ENCODE measurements around the gene MAPK10. TPM values are rescaled to one million over a fixed set of nuclear protein-coding genes. Genes with fewer than 3 reads are reported as not detected.

MAPK10 gene
- total and polyA plus RNA-seq, 7 experiments from 2014 or later = 0.54 TPM; not detected in 6

DNA sequence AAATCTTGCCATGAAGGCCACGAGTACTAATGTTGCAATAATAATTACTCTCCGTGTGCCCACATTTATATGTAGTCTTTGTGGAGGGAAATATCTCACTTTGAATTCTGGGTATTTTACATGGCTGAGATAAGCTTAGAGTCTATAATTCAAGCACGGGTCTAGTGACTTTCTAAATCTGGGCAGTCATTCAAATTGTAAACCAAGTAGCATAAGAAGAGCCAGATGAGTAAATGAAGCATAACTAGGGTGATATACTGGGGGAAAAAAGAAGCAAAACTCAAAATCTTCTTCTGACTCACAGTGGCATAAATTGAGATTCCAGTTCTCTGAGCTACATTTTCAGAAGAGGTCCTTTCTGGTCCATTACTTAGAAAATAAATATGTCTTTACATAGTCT is 53.0 kb downstream of the MAPK10 start:
- H3K27me3 ChIP-seq (ENCODE audit: control insufficient read depth in 2 of 2, insufficient read depth in 2 of 2, low read length in 2 of 2) = no peaks in the 10 kb centered on the region
- no peaks in the 10 kb centered on the region for H3K36me3 ChIP-seq (ENCODE audit: control insufficient read depth in 2 of 3, insufficient read depth in 3 of 3, low read length in 3 of 3)
- intact Hi-C loops (cut with micrococcal nuclease) = no loop called here
- POLR2A ChIA-PET = no interaction called here
- no peak overlapping the region for H3K27ac ChIP-seq (ENCODE audit: low read depth, low read length)
- Mint-ChIP-seq H3K4me3 (no peak overlapping the region), H3K27me3 (peaks cover 0 to 4% (median 0%) of the 10 kb centered on the region in 5 donors), H3K9me3 (peaks cover 0 to 3% (median 0%) of the 10 kb centered on the region in 11 donors), H3K36me3 (no peaks in the 10 kb centered on the region), H3K27ac (no peak overlapping the region), H3K4me1 (no peaks in the 10 kb centered on the region)
- ATAC-seq (no peak), DNase-seq (no peak)
- H3K4me3 ChIP-seq (ENCODE audit: low read length) = no peak overlapping the region
- no peaks in the 10 kb centered on the region for H3K9me3 ChIP-seq (ENCODE audit: control insufficient read depth in 2 of 3, low read length in 3 of 3)
- CTCF ChIA-PET = no interaction called here
- H3K4me1 ChIP-seq (ENCODE audit: control insufficient read depth in 2 of 2, insufficient read depth in 2 of 2, low read length in 2 of 2) = no peaks in the 10 kb centered on the region

DNA sequence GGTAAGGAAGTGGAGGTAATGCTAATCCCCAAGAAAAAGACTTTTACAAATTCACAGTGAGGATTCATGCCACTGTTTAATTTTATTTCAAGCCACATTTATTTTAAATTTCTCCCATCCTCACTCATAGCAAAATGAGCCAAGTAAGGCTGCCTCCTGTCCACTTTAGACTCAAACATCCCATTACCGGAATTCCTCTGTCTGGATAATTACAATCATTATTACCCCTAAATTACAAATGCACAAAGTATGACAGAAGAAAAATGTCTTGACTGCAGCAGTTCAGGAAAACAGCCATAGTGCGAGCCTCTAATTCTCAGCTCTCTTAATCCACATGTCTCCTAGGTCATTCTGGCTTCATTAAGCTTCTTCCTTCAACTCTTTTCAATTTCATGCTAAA is 57.0 kb downstream of the MAPK10 start:
- H3K27ac ChIP-seq (ENCODE audit: low read depth, low read length) = no peak overlapping the region
- Mint-ChIP-seq H3K9me3 (peaks cover 0 to 2% (median 0%) of the 10 kb centered on the region in 11 donors), H3K4me1 (no peaks in the 10 kb centered on the region), H3K27ac (no peak overlapping the region), H3K36me3 (no peaks in the 10 kb centered on the region), H3K27me3 (peaks cover 0 to 4% (median 0%) of the 10 kb centered on the region in 5 donors), H3K4me3 (no peak overlapping the region)
- H3K36me3 ChIP-seq (ENCODE audit: control insufficient read depth in 2 of 3, insufficient read depth in 3 of 3, low read length in 3 of 3) = no peaks in the 10 kb centered on the region
- no peaks in the 10 kb centered on the region for H3K27me3 ChIP-seq (ENCODE audit: control insufficient read depth in 2 of 2, insufficient read depth in 2 of 2, low read length in 2 of 2)
- intact Hi-C loops (cut with micrococcal nuclease) = no loop called here
- H3K9me3 ChIP-seq (ENCODE audit: control insufficient read depth in 2 of 3, low read length in 3 of 3) = no peaks in the 10 kb centered on the region
- DNase-seq (no peak), ATAC-seq (no peak)
- H3K4me3 ChIP-seq (ENCODE audit: low read length) = no peak overlapping the region
- POLR2A ChIA-PET = no interaction called here
- CTCF ChIA-PET = no interaction called here
- no peaks in the 10 kb centered on the region for H3K4me1 ChIP-seq (ENCODE audit: control insufficient read depth in 2 of 2, insufficient read depth in 2 of 2, low read length in 2 of 2)

DNA sequence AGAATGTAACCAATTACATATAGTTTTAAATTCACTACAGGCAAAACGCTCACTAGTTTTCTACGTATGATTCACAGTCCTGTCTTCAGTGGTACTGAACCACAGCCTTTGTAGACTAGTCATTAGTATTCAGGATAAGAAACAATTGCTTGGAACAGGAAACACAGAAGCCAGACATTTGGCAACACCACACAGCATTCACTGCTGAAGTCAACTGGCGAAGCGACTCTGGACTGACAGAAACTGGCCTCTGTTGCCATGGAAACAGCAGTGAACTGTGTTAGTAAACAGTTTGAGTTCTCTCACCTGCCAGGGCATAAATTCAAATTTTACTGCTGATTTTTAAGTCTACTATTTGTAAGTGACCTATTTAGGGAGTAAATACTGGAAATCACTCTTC is 57.6 kb downstream of the MAPK10 start:
- H3K4me1 Mint-ChIP-seq = no peaks in the 10 kb centered on the region
- H3K36me3 Mint-ChIP-seq = no peaks in the 10 kb centered on the region
- H3K27me3 Mint-ChIP-seq = peaks cover 0 to 4% (median 0%) of the 10 kb centered on the region in 5 donors
- H3K27ac Mint-ChIP-seq = no peak overlapping the region
- no peaks in the 10 kb centered on the region for H3K27me3 ChIP-seq (ENCODE audit: control insufficient read depth in 2 of 2, insufficient read depth in 2 of 2, low read length in 2 of 2)
- no peak overlapping the region for H3K4me3 ChIP-seq (ENCODE audit: low read length)
- H3K9me3 ChIP-seq (ENCODE audit: control insufficient read depth in 2 of 3, low read length in 3 of 3) = no peaks in the 10 kb centered on the region
- H3K27ac ChIP-seq (ENCODE audit: low read depth, low read length) = no peak overlapping the region
- CTCF ChIA-PET = no interaction called here
- POLR2A ChIA-PET = no interaction called here
- peaks cover 0 to 2% (median 0%) of the 10 kb centered on the region in 11 donors for H3K9me3 Mint-ChIP-seq
- H3K4me3 Mint-ChIP-seq = no peak overlapping the region
- DNase-seq = no peak
- H3K36me3 ChIP-seq (ENCODE audit: control insufficient read depth in 2 of 3, insufficient read depth in 3 of 3, low read length in 3 of 3) = no peaks in the 10 kb centered on the region
- intact Hi-C loops (cut with micrococcal nuclease) = no loop called here
- H3K4me1 ChIP-seq (ENCODE audit: control insufficient read depth in 2 of 2, insufficient read depth in 2 of 2, low read length in 2 of 2) = no peaks in the 10 kb centered on the region
- no peak for ATAC-seq

DNA sequence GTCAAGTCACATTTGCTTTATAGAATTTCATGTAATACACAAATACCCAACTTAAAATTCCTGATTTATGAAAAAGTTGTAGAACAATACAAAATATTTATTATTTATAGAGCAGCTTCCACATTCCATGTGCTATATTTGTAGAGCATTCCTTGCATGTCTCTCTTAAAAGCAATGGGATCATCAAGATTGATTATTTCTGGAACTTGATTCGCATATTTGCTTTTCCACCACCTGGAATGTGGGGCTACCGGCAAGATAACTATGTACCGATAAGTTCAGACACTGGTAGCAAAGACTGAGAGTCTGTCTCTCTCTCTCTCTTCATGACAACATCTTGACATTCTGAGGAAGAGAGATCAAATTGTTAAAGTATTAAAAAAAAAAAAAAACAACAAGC is 59.3 kb downstream of the MAPK10 start:
- Histone ChIP-seq H3K27me3 (ENCODE audit: control insufficient read depth in 2 of 2, insufficient read depth in 2 of 2, low read length in 2 of 2) (no peaks in the 10 kb centered on the region), H3K9me3 (ENCODE audit: control insufficient read depth in 2 of 3, low read length in 3 of 3) (no peaks in the 10 kb centered on the region), H3K4me3 (ENCODE audit: low read length) (no peak overlapping the region), H3K36me3 (ENCODE audit: control insufficient read depth in 2 of 3, insufficient read depth in 3 of 3, low read length in 3 of 3) (no peaks in the 10 kb centered on the region), H3K27ac (ENCODE audit: low read depth, low read length) (no peak overlapping the region), H3K4me1 (ENCODE audit: control insufficient read depth in 2 of 2, insufficient read depth in 2 of 2, low read length in 2 of 2) (no peaks in the 10 kb centered on the region)
- H3K27ac Mint-ChIP-seq = no peak overlapping the region
- H3K36me3 Mint-ChIP-seq = no peaks in the 10 kb centered on the region
- H3K27me3 Mint-ChIP-seq = peaks cover 0 to 4% (median 0%) of the 10 kb centered on the region in 5 donors
- DNase-seq (no peak), ATAC-seq (no peak)
- peaks cover 0 to 2% (median 0%) of the 10 kb centered on the region in 11 donors for H3K9me3 Mint-ChIP-seq
- no peak overlapping the region for H3K4me3 Mint-ChIP-seq
- POLR2A ChIA-PET = no interaction called here
- intact Hi-C loops (cut with micrococcal nuclease) = no loop called here
- H3K4me1 Mint-ChIP-seq = no peaks in the 10 kb centered on the region
- CTCF ChIA-PET = no interaction called here

DNA sequence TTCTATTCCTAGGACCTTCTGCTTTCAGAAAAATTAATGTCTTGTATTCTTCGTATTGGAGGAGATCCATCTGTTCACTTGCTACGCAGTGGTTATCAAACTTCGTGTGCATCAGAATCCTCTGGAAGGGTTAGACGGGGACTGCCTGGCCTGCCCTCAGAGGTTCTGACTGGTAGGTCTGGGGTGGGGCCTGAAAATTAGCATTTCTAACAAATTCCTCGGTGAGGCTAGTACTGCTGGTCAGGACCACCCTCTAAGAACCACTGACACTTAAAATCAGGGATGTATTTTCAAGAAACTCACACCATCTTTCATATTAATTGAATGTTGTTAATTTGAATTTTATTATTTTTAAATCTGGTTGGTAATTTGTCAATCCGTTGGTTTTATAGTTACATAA is 63.0 kb downstream of the MAPK10 start:
- no peaks in the 10 kb centered on the region for H3K4me1 Mint-ChIP-seq
- no peaks in the 10 kb centered on the region for H3K36me3 Mint-ChIP-seq
- no peak overlapping the region for H3K27ac Mint-ChIP-seq
- H3K4me3 ChIP-seq (ENCODE audit: low read length) = no peak overlapping the region
- H3K27me3 ChIP-seq (ENCODE audit: control insufficient read depth in 2 of 2, insufficient read depth in 2 of 2, low read length in 2 of 2) = no peaks in the 10 kb centered on the region
- no peaks in the 10 kb centered on the region for H3K4me1 ChIP-seq (ENCODE audit: control insufficient read depth in 2 of 2, insufficient read depth in 2 of 2, low read length in 2 of 2)
- peaks cover 0 to 5% (median 0%) of the 10 kb centered on the region in 11 donors for H3K9me3 Mint-ChIP-seq
- ChIA-PET CTCF (no interaction called here), POLR2A (no interaction called here)
- no peaks in the 10 kb centered on the region for H3K9me3 ChIP-seq (ENCODE audit: control insufficient read depth in 2 of 3, low read length in 3 of 3)
- DNase-seq (no peak), ATAC-seq (no peak)
- intact Hi-C loops (cut with micrococcal nuclease) = no loop called here
- H3K4me3 Mint-ChIP-seq = no peak overlapping the region
- H3K27me3 Mint-ChIP-seq = no peaks in the 10 kb centered on the region
- no peak overlapping the region for H3K27ac ChIP-seq (ENCODE audit: low read depth, low read length)
- H3K36me3 ChIP-seq (ENCODE audit: control insufficient read depth in 2 of 3, insufficient read depth in 3 of 3, low read length in 3 of 3) = no peaks in the 10 kb centered on the region

DNA sequence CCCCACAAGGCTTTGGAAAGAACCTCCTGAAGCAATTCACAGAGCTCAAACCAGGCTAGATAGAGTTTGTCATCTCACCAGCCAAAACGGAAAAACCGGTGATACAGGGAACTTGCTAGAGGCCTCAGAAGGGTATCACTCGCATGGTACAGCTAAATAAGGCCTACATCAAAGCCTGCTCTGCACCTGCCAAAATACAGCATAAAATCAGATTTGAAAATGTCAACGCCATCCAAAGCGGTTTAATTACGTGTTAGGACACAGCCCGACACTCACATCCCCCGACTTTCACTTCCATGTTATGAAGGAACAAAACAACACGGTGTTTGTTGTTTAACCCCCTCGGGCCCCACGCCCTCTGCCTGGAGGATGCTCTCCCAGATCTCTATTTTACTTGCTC is 65.0 kb downstream of the MAPK10 start:
- Histone ChIP-seq H3K4me1 (ENCODE audit: control insufficient read depth in 2 of 2, insufficient read depth in 2 of 2, low read length in 2 of 2) (no peaks in the 10 kb centered on the region), H3K9me3 (ENCODE audit: control insufficient read depth in 2 of 3, low read length in 3 of 3) (no peaks in the 10 kb centered on the region), H3K4me3 (ENCODE audit: low read length) (no peak overlapping the region), H3K36me3 (ENCODE audit: control insufficient read depth in 2 of 3, insufficient read depth in 3 of 3, low read length in 3 of 3) (no peaks in the 10 kb centered on the region), H3K27me3 (ENCODE audit: control insufficient read depth in 2 of 2, insufficient read depth in 2 of 2, low read length in 2 of 2) (no peaks in the 10 kb centered on the region), H3K27ac (ENCODE audit: low read depth, low read length) (no peak overlapping the region)
- ATAC-seq = no peak
- POLR2A ChIA-PET = no interaction called here
- DNase-seq = no peak
- Mint-ChIP-seq H3K27me3 (peaks cover 0 to 2% (median 0%) of the 10 kb centered on the region in 5 donors), H3K4me1 (no peaks in the 10 kb centered on the region), H3K4me3 (no peak overlapping the region), H3K36me3 (no peaks in the 10 kb centered on the region), H3K27ac (no peak overlapping the region), H3K9me3 (peaks cover 0 to 5% (median 0%) of the 10 kb centered on the region in 11 donors)
- intact Hi-C loops (cut with micrococcal nuclease) = no loop called here
- CTCF ChIA-PET = no interaction called here

DNA sequence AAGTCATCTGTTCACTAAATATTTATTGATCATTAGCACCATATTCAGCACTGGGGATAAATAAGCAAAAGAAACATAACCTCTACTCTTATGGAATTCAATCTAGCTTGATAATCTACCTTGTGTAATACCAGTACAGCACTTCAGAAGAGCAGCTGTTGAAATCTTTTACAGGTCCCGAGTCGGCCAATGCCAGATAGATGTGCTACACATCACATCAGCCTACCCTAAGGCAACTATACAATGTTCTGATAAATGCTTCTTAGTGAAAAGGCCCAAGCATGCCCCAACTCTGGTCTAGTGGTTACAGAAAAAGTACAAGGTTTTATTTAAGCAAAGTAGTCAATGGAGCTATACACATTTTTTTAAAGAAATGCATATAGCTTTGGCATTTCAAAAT is 68.7 kb downstream of the MAPK10 start:
- no peaks in the 10 kb centered on the region for H3K27me3 ChIP-seq (ENCODE audit: control insufficient read depth in 2 of 2, insufficient read depth in 2 of 2, low read length in 2 of 2)
- H3K9me3 ChIP-seq (ENCODE audit: control insufficient read depth in 2 of 3, low read length in 3 of 3) = no peaks in the 10 kb centered on the region
- H3K4me3 Mint-ChIP-seq = no peak overlapping the region
- H3K9me3 Mint-ChIP-seq = peaks cover 0 to 9% (median 0%) of the 10 kb centered on the region in 11 donors
- H3K4me3 ChIP-seq (ENCODE audit: low read length) = no peak overlapping the region
- ChIA-PET POLR2A (no interaction called here), CTCF (no interaction called here)
- no peaks in the 10 kb centered on the region for H3K4me1 Mint-ChIP-seq
- no peaks in the 10 kb centered on the region for H3K4me1 ChIP-seq (ENCODE audit: control insufficient read depth in 2 of 2, insufficient read depth in 2 of 2, low read length in 2 of 2)
- ATAC-seq = no peak
- H3K27me3 Mint-ChIP-seq = peaks cover 0 to 4% (median 0%) of the 10 kb centered on the region in 5 donors
- no peaks in the 10 kb centered on the region for H3K36me3 Mint-ChIP-seq
- H3K27ac ChIP-seq (ENCODE audit: low read depth, low read length) = no peak overlapping the region
- no peaks in the 10 kb centered on the region for H3K36me3 ChIP-seq (ENCODE audit: control insufficient read depth in 2 of 3, insufficient read depth in 3 of 3, low read length in 3 of 3)
- no peak overlapping the region for H3K27ac Mint-ChIP-seq
- DNase-seq = no peak
- intact Hi-C loops (cut with micrococcal nuclease) = no loop called here
